GM10847 (cell line): ENCODE measurements around the gene RAE1.

Source experiments
- POLR2A ChIP-seq: IDR thresholded peaks from 2 replicates; pipeline ENCODE4 v1.6.1; 2011; ENCODE audit not compliant: insufficient read length; ENCODE audit errors: extremely low read depth

Gene RAE1

GRCh38 chr20:57421253-57422220, 70.5 kb downstream of the RAE1 start:
- no peak for TF ChIP-seq POLR2A

- no peak for TF ChIP-seq POLR2A
These were observed 71.2 kb downstream of the RAE1 start for GRCh38 chr20:57422254-57422653.

- no peak for TF ChIP-seq POLR2A
These were observed 74.3 kb downstream of the RAE1 start for GRCh38 chr20:57425150-57426013.

GRCh38 chr20:57426271-57426689, 75.2 kb downstream of the RAE1 start:
- no peak for TF ChIP-seq POLR2A

GRCh38 chr20:57426831-57427230, 75.8 kb downstream of the RAE1 start:
- no peak for TF ChIP-seq POLR2A

- TF ChIP-seq POLR2A, result no peak
These were observed 77.5 kb downstream of the RAE1 start for GRCh38 chr20:57428324-57429158.
